H1 (cell line): Measurements from ENCODE around the gene GRP. TPM values are rescaled to one million over a fixed set of nuclear protein-coding genes. Genes with fewer than 3 reads are reported as not detected.

Experiments
- CTCF ChIA-PET: fragments of 300-600 bp; sonication (Branson Sonifier 250); formaldehyde crosslinking; loops from one replicate; lab custom pipeline; 2021; ENCODE audit not compliant: partially characterized antibody; lab: Charles Lee
- POLR2A ChIA-PET: fragments of 300-600 bp; sonication (Branson Sonifier 250); formaldehyde crosslinking; loops from one replicate; lab custom pipeline; 2021; ENCODE audit warnings: inconsistent platforms; ENCODE audit not compliant: partially characterized antibody; lab: Charles Lee
- DNase-seq, 2 experiments: peaks; one replicate each; pipeline versions ENCODE4 v3.0.0 to v3.0.0-alpha.2; 2010 to 2022; ENCODE audit warnings: low spot score in 2 of 2, low read depth in 1 of 2, mixed read lengths in 1 of 2
- FAIRE-seq: peaks from 2 replicates; lab custom pipeline; 2011; peaks lifted over from hg19 to GRCh38; lab: Jason Lieb, UNC
- H2AFZ ChIP-seq: 2 replicates; pipeline ENCODE4 v1.8.1; 2012; ENCODE audit warnings: low read length, inconsistent platforms
- H2AK5ac ChIP-seq: 2 replicates; pipeline ENCODE4 v1.6.1; 2013; ENCODE audit warnings: low read depth, low read length
- H2BK120ac ChIP-seq: replicated peaks from 2 replicates; pipeline ENCODE3; 2013; ENCODE audit warnings: low read depth, low read length, inconsistent platforms
- H2BK12ac ChIP-seq: 2 replicates; pipeline ENCODE4 v1.6.1; 2013; ENCODE audit warnings: low read depth, low read length
- H2BK15ac ChIP-seq: 2 replicates; pipeline ENCODE4 v1.6.1; 2013; ENCODE audit warnings: low read length
- H2BK20ac ChIP-seq: 2 replicates; pipeline ENCODE4 v1.6.1; 2013; ENCODE audit warnings: low read length
- H2BK5ac ChIP-seq: 2 replicates; pipeline ENCODE4 v1.6.1; 2013; ENCODE audit warnings: low read depth, low read length
- H3K14ac ChIP-seq: 2 replicates; pipeline ENCODE4 v1.6.1; 2013; ENCODE audit warnings: inconsistent platforms; ENCODE audit not compliant: insufficient read length
- H3K18ac ChIP-seq: 2 replicates; pipeline ENCODE4 v1.6.1; 2013; ENCODE audit warnings: low read length; ENCODE audit errors: extremely low read depth
- H3K23ac ChIP-seq: 2 replicates; pipeline ENCODE4 v1.6.1; 2013; ENCODE audit warnings: inconsistent platforms; ENCODE audit not compliant: insufficient read length
- H3K23me2 ChIP-seq: 2 replicates; pipeline ENCODE4 v1.6.1; 2013; ENCODE audit warnings: low read depth, low read length
- H3K27ac ChIP-seq: 2 replicates; pipeline ENCODE4 v1.6.1; 2011; ENCODE audit warnings: low read depth, low read length, inconsistent platforms
- H3K27me3 ChIP-seq, 4 experiments: replicated peaks in 1 of 4; 1 replicate in 1 of 4; 2 replicates in 3 of 4; pipeline versions ENCODE4 v1.6.1 to v1.8.1; 2011 to 2013; ENCODE audit warnings: low read length in 3 of 4, mild to moderate bottlenecking in 3 of 4, inconsistent platforms in 2 of 4, mixed read lengths in 2 of 4, moderate library complexity in 1 of 4; ENCODE audit not compliant: control insufficient read depth in 3 of 4, insufficient read depth in 3 of 4; ENCODE audit errors: extremely low read depth in 1 of 4
- H3K36me3 ChIP-seq, 4 experiments: 2 replicates each; pipeline versions ENCODE4 v1.6.1 to v1.8.1; 2011 to 2013; ENCODE audit warnings: mild to moderate bottlenecking in 4 of 4, low read length in 3 of 4, moderate library complexity in 2 of 4, control low read depth in 1 of 4, inconsistent platforms in 1 of 4; ENCODE audit not compliant: insufficient read depth in 4 of 4, control insufficient read depth in 2 of 4
- H3K4ac ChIP-seq: replicated peaks from 2 replicates; pipeline ENCODE3; 2013; ENCODE audit warnings: low read length, low read depth, mixed read lengths, inconsistent platforms; ENCODE audit not compliant: insufficient read length
- H3K4me1 ChIP-seq, 4 experiments: replicated peaks in 1 of 4; 1 replicate in 1 of 4; 2 replicates in 3 of 4; pipeline versions ENCODE4 v1.6.1 to v1.8.1; 2011 to 2013; ENCODE audit warnings: low read length in 3 of 4, inconsistent platforms in 2 of 4, mixed read lengths in 1 of 4; ENCODE audit not compliant: insufficient read depth in 4 of 4, control insufficient read depth in 3 of 4
- H3K4me2 ChIP-seq, 2 experiments: 2 replicates each; pipeline versions ENCODE4 v1.6.1 to v1.8.1; 2011 to 2013; ENCODE audit warnings: low read depth in 2 of 2, low read length in 2 of 2, control low read depth in 1 of 2, inconsistent platforms in 1 of 2, mild to moderate bottlenecking in 1 of 2; ENCODE audit not compliant: insufficient read depth in 1 of 2
- H3K4me3 ChIP-seq, 4 experiments: fragments of 200-600, 300-600 bp in 1 of 4; sonication (generic), shearing (Covaris generic), sonication (Bioruptor Twin) in 1 of 4; 2 replicates each; pipeline versions ENCODE4 v1.5.1 to v1.8.1; 2011 to 2016; ENCODE audit warnings: low read length in 4 of 4, low read depth in 3 of 4, control low read depth in 2 of 4, inconsistent platforms in 2 of 4, mild to moderate bottlenecking in 2 of 4, mixed read lengths in 1 of 4, moderate library complexity in 1 of 4; ENCODE audit not compliant: insufficient read depth in 2 of 4; ENCODE audit errors: extremely low read depth in 1 of 4
- H3K56ac ChIP-seq: replicated peaks from 2 replicates; pipeline ENCODE3; 2013; ENCODE audit warnings: low read depth, mild to moderate bottlenecking, mixed read lengths, low read length, inconsistent platforms; ENCODE audit not compliant: insufficient read length
- H3K79me1 ChIP-seq: 2 replicates; pipeline ENCODE4 v1.6.1; 2013; ENCODE audit warnings: low read depth, low read length, control low read depth
- H3K79me2 ChIP-seq, 2 experiments: 2 replicates each; pipeline versions ENCODE4 v1.6.1 to v1.8.1; 2012 to 2013; ENCODE audit warnings: low read length in 2 of 2, mild to moderate bottlenecking in 2 of 2, inconsistent platforms in 1 of 2; ENCODE audit not compliant: insufficient read depth in 2 of 2, control insufficient read depth in 1 of 2
- H3K9ac ChIP-seq, 4 experiments: replicated peaks in 1 of 4; 1 replicate in 1 of 4; 2 replicates in 3 of 4; pipeline versions ENCODE4 v1.6.1 to v1.8.1; 2011 to 2013; ENCODE audit warnings: low read depth in 3 of 4, low read length in 3 of 4, control low read depth in 2 of 4, mild to moderate bottlenecking in 2 of 4, moderate library complexity in 2 of 4, inconsistent platforms in 1 of 4; ENCODE audit errors: extremely low read depth in 1 of 4
- H3K9me3 ChIP-seq, 2 experiments: 2 replicates each; pipeline versions ENCODE4 v1.6.1 to v1.8.1; 2012 to 2013; ENCODE audit warnings: mild to moderate bottlenecking in 2 of 2, moderate library complexity in 2 of 2, control low read depth in 1 of 2, inconsistent platforms in 1 of 2, low read depth in 1 of 2, low read length in 1 of 2, mixed read lengths in 1 of 2; ENCODE audit not compliant: insufficient read depth in 2 of 2
- H4K20me1 ChIP-seq, 2 experiments: replicated peaks in 1 of 2; 2 replicates each; pipeline versions ENCODE3 to v1.8.1; 2011 to 2013; ENCODE audit warnings: inconsistent platforms in 2 of 2, low read length in 2 of 2, mild to moderate bottlenecking in 1 of 2; ENCODE audit not compliant: insufficient read depth in 2 of 2, control insufficient read depth in 1 of 2
- H4K5ac ChIP-seq: 2 replicates; pipeline ENCODE4 v1.6.1; 2013; ENCODE audit warnings: low read length, low read depth, mixed read lengths, inconsistent platforms; ENCODE audit not compliant: insufficient read length
- H4K8ac ChIP-seq: 2 replicates; pipeline ENCODE4 v1.8.0; 2013; ENCODE audit warnings: mild to moderate bottlenecking, moderate library complexity, low read length, inconsistent platforms; ENCODE audit not compliant: insufficient read depth; ENCODE audit errors: extremely low read depth
- H4K91ac ChIP-seq: replicated peaks from 2 replicates; pipeline ENCODE3; 2013; ENCODE audit warnings: low read length, mixed read lengths, inconsistent platforms; ENCODE audit not compliant: insufficient read length
- CHD1 ChIP-seq: IDR thresholded peaks from 2 replicates; pipeline ENCODE4 v1.6.1; 2012; ENCODE audit warnings: low read depth, low read length, improper control_type of control experiment
- RNF2 ChIP-seq: fragments of 200-900, 300-1000 bp; sonication (generic); IDR thresholded peaks from 2 replicates; pipeline ENCODE4 v1.7.1; 2016; ENCODE audit warnings: borderline replicate concordance, low read depth, mild to moderate bottlenecking, antibody characterized with exemption, low read length; ENCODE audit not compliant: poor library complexity, severe bottlenecking; ENCODE audit errors: missing control alignments
- SRF ChIP-seq: IDR thresholded peaks from 2 replicates; pipeline ENCODE4 v1.6.1; 2011; ENCODE audit warnings: mild to moderate bottlenecking, low read depth, low read length, moderate library complexity
- SUZ12 ChIP-seq: fragments of 200-600 bp; sonication (generic); IDR thresholded peaks from 2 replicates; pipeline ENCODE4 v1.6.1; 2012; ENCODE audit warnings: mild to moderate bottlenecking, inconsistent platforms, low read length, moderate library complexity, mixed read lengths
- WGBS, 2 experiments: shearing (Covaris generic) in 1 of 2; methylation state at CpG; one replicate each; pipeline versions ENCODE4 v1.1.6 to v1.1.7; 2013 to 2015; ENCODE audit warnings: low lambda C conversion rate in 2 of 2, mixed read lengths in 2 of 2, inconsistent platforms in 1 of 2, low coverage in 1 of 2, missing lambda C conversion rate in 1 of 2; ENCODE audit not compliant: insufficient replicate concordance in 2 of 2, insufficient coverage in 1 of 2, insufficient read length in 1 of 2; ENCODE audit errors: extremely low coverage in 1 of 2, missing lambda C conversion rate in 1 of 2; 5-methylcytosine and 5-hydroxymethylcytosine counted together
- polyA plus RNA-seq, 7 experiments: library from polyadenylated mRNA; depleted of rRNA in 3 of 7; stranded (reverse) in 5 of 7; unstranded in 2 of 7; fragments of >200 nt in 5 of 7; fragments of 200-250 nt in 2 of 7; gene quantifications; 1 replicate in 5 of 7; 2 replicates in 1 of 7; 4 replicates in 1 of 7; pipeline versions ENCODE4 v1.2.1 to v1.2.3, GENCODE V29; 2011 to 2013; ENCODE audit warnings: missing spikeins in 2 of 7, mixed read lengths in 2 of 7
- total RNA-seq: library from RNA; stranded (reverse); fragmentation: NEBNext Ultra II Directional; extraction: Animal tissue kit (Norgen Biotek cat#: 25700); gene quantifications from 2 replicates; pipeline ENCODE4 v1.2.1, GENCODE V29; 2021

The GRP gene
- total and polyA plus RNA-seq, 2 of the 8 experiments (the other 6 are each of a cell fraction or from before 2014, with no cell fraction given) = not detected

DNA sequence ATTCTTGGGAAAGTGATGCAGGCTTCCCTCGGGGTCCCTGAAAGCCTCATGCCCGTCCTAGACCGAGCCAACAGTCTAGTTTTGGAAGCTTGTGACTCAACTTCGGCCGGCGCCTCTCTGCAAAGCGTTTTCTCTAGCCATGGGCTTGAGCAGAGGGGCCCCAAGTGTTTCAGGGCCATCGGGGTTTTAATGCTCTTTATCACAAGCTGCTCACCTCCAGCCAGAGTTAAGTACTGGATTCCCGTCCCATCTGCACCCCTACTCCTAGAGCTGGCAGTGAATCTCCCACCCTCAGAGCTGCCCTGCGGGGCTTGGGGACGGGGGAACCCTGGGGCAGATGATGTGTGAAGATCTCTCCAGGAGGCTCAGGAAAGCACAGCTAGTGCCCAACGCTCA, 46.0 kb downstream of the GRP start:
- H3K36me3 ChIP-seq = no peaks in the 10 kb centered on the region; a peak in 1 of 8 replicates
- ChIA-PET CTCF (interaction anchor here (0.6 to 15.5 kb wide), 7 partner anchors 8 to 137 kb away, joined by 3 to 129 read pairs (median 25); partner anchors contain the start of genes GRP and RAX), POLR2A (interaction anchor here (0.8 to 2.3 kb wide), 3 partner anchors 9 to 60 kb away, joined by 3 to 11 read pairs (median 3); no protein-coding TSS in a partner anchor)
- H3K4me2 ChIP-seq = peak overlapping the region; percentile 77 to 88
- no peaks in the 10 kb centered on the region for H3K79me2 ChIP-seq
- H3K4me1 ChIP-seq = peaks cover 0 to 40% (median 23%) of the 10 kb centered on the region in 4 experiments; a peak in 6 of 7 replicates
- H3K27me3 ChIP-seq = peaks cover 70 to 85% (median 82%) of the 10 kb centered on the region in 4 experiments
- H4K8ac ChIP-seq = no peak overlapping the region
- 17% methylated on average over 12 of the region's 12 CpGs; no CpG with 5 or more reads in 1 of the 2 experiments for WGBS, 2 experiments
- H3K9me3 ChIP-seq = no peaks in the 10 kb centered on the region
- H3K56ac ChIP-seq = no peak overlapping the region
- no peak overlapping the region for H2AFZ ChIP-seq
- DNase-seq (no peak), FAIRE-seq (no peak)
- H3K23ac ChIP-seq = no peak overlapping the region
- peaks cover 10% of the 10 kb centered on the region; the same call in 1 of the 2 replicates for H3K23me2 ChIP-seq
- no peak overlapping the region for H3K18ac ChIP-seq
- no peak overlapping the region for H2BK20ac ChIP-seq
- peaks cover 5 to 19% of the 10 kb centered on the region in 2 experiments for H4K20me1 ChIP-seq
- H4K91ac ChIP-seq = no peak overlapping the region
- H2BK15ac ChIP-seq = no peak overlapping the region
- no peak overlapping the region for H4K5ac ChIP-seq
- H2AK5ac ChIP-seq = no peak overlapping the region
- H2BK120ac ChIP-seq = no peak overlapping the region
- H2BK5ac ChIP-seq = no peak overlapping the region
- no peak overlapping the region for H3K9ac ChIP-seq
- TF ChIP-seq CHD1 = no peak
- TF ChIP-seq SRF = no peak
- peak; percentile 4; the same call in 1 of the 2 replicates for TF ChIP-seq SUZ12
- peak; percentile 3 for TF ChIP-seq RNF2
- no peak overlapping the region for H3K27ac ChIP-seq
- H3K4ac ChIP-seq = no peak overlapping the region
- peak overlapping the region in 2 of 4 experiments; percentile 23 to 60; a peak in 2 of 8 replicates for H3K4me3 ChIP-seq
- no peaks in the 10 kb centered on the region for H3K79me1 ChIP-seq
- H2BK12ac ChIP-seq = no peak overlapping the region
- H3K14ac ChIP-seq = no peak overlapping the region
